ENCODE measurements around the gene GTF2IRD2.
"Not testable (repeated sequence)": the region's sequence is repeated elsewhere in the genome, so short reads cannot be mapped to it uniquely, and the experiment has no call there.

The GTF2IRD2 gene

GRCh38 chr7:74821259-74821658 lies 30.1 kb downstream of the GTF2IRD2 start:
- not testable (repeated sequence) for H3K4me3 ChIP-seq (ENCODE audit: low read depth in 1 of 2, low read length in 1 of 2); H3K27ac ChIP-seq; H3K9me3 ChIP-seq; H3K27me3 ChIP-seq; H3K36me3 ChIP-seq; H3K4me1 ChIP-seq (ENCODE audit: control insufficient read depth in 1 of 2, insufficient read depth in 1 of 2, low read depth in 1 of 2, low read length in 1 of 2)

GRCh38 chr7:74820146-74820805 lies 31.1 kb downstream of the GTF2IRD2 start:
- not testable (repeated sequence) for H3K36me3 ChIP-seq; H3K4me1 ChIP-seq (ENCODE audit: control insufficient read depth in 1 of 2, insufficient read depth in 1 of 2, low read depth in 1 of 2, low read length in 1 of 2); H3K27me3 ChIP-seq; H3K4me3 ChIP-seq (ENCODE audit: low read depth in 1 of 2, low read length in 1 of 2); H3K27ac ChIP-seq; H3K9me3 ChIP-seq

GRCh38 chr7:74815882-74816281 lies 35.5 kb downstream of the GTF2IRD2 start:
- H3K36me3 ChIP-seq; H3K4me3 ChIP-seq (ENCODE audit: low read depth in 1 of 2, low read length in 1 of 2); H3K27me3 ChIP-seq; H3K9me3 ChIP-seq; H3K27ac ChIP-seq; H3K4me1 ChIP-seq (ENCODE audit: control insufficient read depth in 1 of 2, insufficient read depth in 1 of 2, low read depth in 1 of 2, low read length in 1 of 2): not testable (repeated sequence)

- not testable (repeated sequence) for H3K4me3 ChIP-seq (ENCODE audit: low read depth in 1 of 2, low read length in 1 of 2); H3K9me3 ChIP-seq; H3K4me1 ChIP-seq (ENCODE audit: control insufficient read depth in 1 of 2, insufficient read depth in 1 of 2, low read depth in 1 of 2, low read length in 1 of 2); H3K27ac ChIP-seq; H3K27me3 ChIP-seq; H3K36me3 ChIP-seq
Measured at GRCh38 chr7:74798644-74799043, 52.8 kb downstream of the GTF2IRD2 start.

- not testable (repeated sequence) for H3K27ac ChIP-seq, H3K9me3 ChIP-seq
Measured at GRCh38 chr7:74797848-74798622, 53.4 kb downstream of the GTF2IRD2 start.

GRCh38 chr7:74789200-74789736 lies 62.1 kb downstream of the GTF2IRD2 start:
- H3K4me3 ChIP-seq (ENCODE audit: low read depth in 1 of 2, low read length in 1 of 2); H3K27me3 ChIP-seq; H3K4me1 ChIP-seq (ENCODE audit: control insufficient read depth in 1 of 2, insufficient read depth in 1 of 2, low read depth in 1 of 2, low read length in 1 of 2); H3K27ac ChIP-seq; H3K9me3 ChIP-seq: not testable (repeated sequence)
- H3K36me3 ChIP-seq = peaks cover 14% of the 10 kb centered on the region

More at GRCh38 chr7:74797848-74798622, 53.4 kb downstream of the GTF2IRD2 start:
- not testable (repeated sequence) for H3K4me1 ChIP-seq (ENCODE audit: control insufficient read depth in 1 of 2, insufficient read depth in 1 of 2, low read depth in 1 of 2, low read length in 1 of 2); H3K27me3 ChIP-seq; H3K4me3 ChIP-seq (ENCODE audit: low read depth in 1 of 2, low read length in 1 of 2); H3K36me3 ChIP-seq

GRCh38 chr7:74788369-74789150 lies 62.8 kb downstream of the GTF2IRD2 start:
- TF ChIP-seq CTCF (IDR thresholded peaks at IDR 0.05) = peak; percentile 52
- H3K4me3 ChIP-seq (ENCODE audit: low read depth in 1 of 2, low read length in 1 of 2); H3K27me3 ChIP-seq; H3K9me3 ChIP-seq; H3K4me1 ChIP-seq (ENCODE audit: control insufficient read depth in 1 of 2, insufficient read depth in 1 of 2, low read depth in 1 of 2, low read length in 1 of 2): not testable (repeated sequence)
- H3K36me3 ChIP-seq = peaks cover 20% of the 10 kb centered on the region
- peak overlapping the region; percentile 54 for H3K27ac ChIP-seq

- H3K4me1 ChIP-seq (ENCODE audit: control insufficient read depth in 1 of 2, insufficient read depth in 1 of 2, low read depth in 1 of 2, low read length in 1 of 2); H3K27me3 ChIP-seq; H3K9me3 ChIP-seq; H3K4me3 ChIP-seq (ENCODE audit: low read depth in 1 of 2, low read length in 1 of 2): not testable (repeated sequence)
- H3K27ac ChIP-seq = peak overlapping the region; percentile 58
- H3K36me3 ChIP-seq = peaks cover 41% of the 10 kb centered on the region
Measured at GRCh38 chr7:74783595-74783994, 67.8 kb downstream of the GTF2IRD2 start.

- not testable (repeated sequence) for H3K4me3 ChIP-seq (ENCODE audit: low read depth in 1 of 2, low read length in 1 of 2); H3K4me1 ChIP-seq (ENCODE audit: control insufficient read depth in 1 of 2, insufficient read depth in 1 of 2, low read depth in 1 of 2, low read length in 1 of 2); H3K27ac ChIP-seq; H3K9me3 ChIP-seq; H3K27me3 ChIP-seq
- H3K36me3 ChIP-seq = peaks cover 43% of the 10 kb centered on the region
Measured at GRCh38 chr7:74781746-74782145, 69.7 kb downstream of the GTF2IRD2 start.

- not testable (repeated sequence) for H3K4me1 ChIP-seq (ENCODE audit: control insufficient read depth in 1 of 2, insufficient read depth in 1 of 2, low read depth in 1 of 2, low read length in 1 of 2); H3K27ac ChIP-seq; H3K27me3 ChIP-seq; H3K4me3 ChIP-seq (ENCODE audit: low read depth in 1 of 2, low read length in 1 of 2); H3K9me3 ChIP-seq
- peaks cover 33% of the 10 kb centered on the region for H3K36me3 ChIP-seq
Measured at GRCh38 chr7:74779053-74779452, 72.4 kb downstream of the GTF2IRD2 start.

- not testable (repeated sequence) for H3K27me3 ChIP-seq; H3K4me3 ChIP-seq (ENCODE audit: low read depth in 1 of 2, low read length in 1 of 2); H3K9me3 ChIP-seq; H3K27ac ChIP-seq
- H3K36me3 ChIP-seq = peaks cover 11% of the 10 kb centered on the region
- peaks cover 7 to 14% of the 10 kb centered on the region in 2 experiments for H3K4me1 ChIP-seq (ENCODE audit: control insufficient read depth in 1 of 2, insufficient read depth in 1 of 2, low read depth in 1 of 2, low read length in 1 of 2)
Measured at GRCh38 chr7:74775111-74775510, 76.3 kb downstream of the GTF2IRD2 start.
